HEK293T (cell line): ENCODE measurements around the gene C2orf68.
A peak's percentile ranks its signal among the peaks of the same experiment; 100 is the strongest.
"Not testable (repeated sequence)": the region's sequence is repeated elsewhere in the genome, so short reads cannot be mapped to it uniquely, and the experiment has no call there.

ENCODE experiments used
- CTCF ChIA-PET: fragments of 350-600 bp; formaldehyde crosslinking; extraction: SDS; loops from one replicate; lab custom pipeline; 2021; ENCODE audit warnings: antibody characterized with exemption, inconsistent platforms; lab: Yijun Ruan, JAX
- POLR2A ChIA-PET: fragments of 350-600 bp; formaldehyde crosslinking; extraction: SDS; loops from one replicate; lab custom pipeline; 2020; ENCODE audit warnings: antibody characterized with exemption, inconsistent platforms; lab: Yijun Ruan, JAX
- DNase-seq: peaks from one replicate; pipeline ENCODE4 v3.0.0; 2012; ENCODE audit warnings: mixed read lengths; ENCODE audit errors: extremely low spot score
- ARNT ChIP-seq: fragments of 450-650 bp; IDR thresholded peaks from 2 replicates; pipeline ENCODE4 v1.6.1; 2017; ENCODE audit warnings: mild to moderate bottlenecking
- BHLHE40 ChIP-seq: fragments of 450-650 bp; IDR thresholded peaks from 2 replicates; pipeline ENCODE4 v1.6.1; 2016; ENCODE audit warnings: mild to moderate bottlenecking, moderate library complexity, borderline replicate concordance
- CTBP1 ChIP-seq: fragments of 450-650 bp; IDR thresholded peaks from 2 replicates; pipeline ENCODE4 v1.6.1; 2016; ENCODE audit warnings: borderline replicate concordance
- ELF4 ChIP-seq: fragments of 450-650 bp; IDR thresholded peaks from 2 replicates; pipeline ENCODE4 v1.6.1; 2017; ENCODE audit warnings: antibody characterized with exemption
- FOXA1 ChIP-seq: fragments of 450-650 bp; IDR thresholded peaks from 2 replicates; pipeline ENCODE4 v1.6.1; 2016; ENCODE audit warnings: mild to moderate bottlenecking
- FOXK2 ChIP-seq: fragments of 450-650 bp; IDR thresholded peaks from 2 replicates; pipeline ENCODE4 v1.6.1; 2016; ENCODE audit warnings: mild to moderate bottlenecking
- FOXM1 ChIP-seq: fragments of 450-650 bp; IDR thresholded peaks from 2 replicates; pipeline ENCODE4 v1.6.1; 2017; ENCODE audit warnings: mild to moderate bottlenecking, borderline replicate concordance
- HDGF ChIP-seq: fragments of 450-650 bp; IDR thresholded peaks from 2 replicates; pipeline ENCODE4 v1.6.1; 2017; ENCODE audit warnings: antibody characterized with exemption, borderline replicate concordance
- L3MBTL2 ChIP-seq: fragments of 450-650 bp; conservative IDR thresholded peaks from 2 replicates; pipeline ENCODE4 v1.6.1; 2016; ENCODE audit warnings: mild to moderate bottlenecking
- LEF1 ChIP-seq: fragments of 450-650 bp; IDR thresholded peaks from 2 replicates; pipeline ENCODE4 v1.6.1; 2017; ENCODE audit warnings: mild to moderate bottlenecking, borderline replicate concordance
- NFRKB ChIP-seq: fragments of 450-650 bp; IDR thresholded peaks from 2 replicates; pipeline ENCODE4 v1.6.1; 2016; ENCODE audit warnings: mild to moderate bottlenecking, moderate library complexity
- SP1 ChIP-seq: fragments of 450-650 bp; IDR thresholded peaks from 2 replicates; pipeline ENCODE4 v1.6.1; 2017
- SUZ12 ChIP-seq: fragments of 450-650 bp; IDR thresholded peaks from 2 replicates; pipeline ENCODE4 v1.6.1; 2016; ENCODE audit warnings: mild to moderate bottlenecking
- TARDBP ChIP-seq: fragments of 450-650 bp; IDR thresholded peaks from 2 replicates; pipeline ENCODE4 v1.6.1; 2016
- ZNF384 ChIP-seq: fragments of 450-650 bp; IDR thresholded peaks from 2 replicates; pipeline ENCODE4 v1.6.1; 2016
- TF ChIP-seq, protein P1 (sequence below): fragments of 450-650 bp; IDR thresholded peaks from 2 replicates; pipeline ENCODE4 v1.6.1; 2016

The C2orf68 gene

DNA sequence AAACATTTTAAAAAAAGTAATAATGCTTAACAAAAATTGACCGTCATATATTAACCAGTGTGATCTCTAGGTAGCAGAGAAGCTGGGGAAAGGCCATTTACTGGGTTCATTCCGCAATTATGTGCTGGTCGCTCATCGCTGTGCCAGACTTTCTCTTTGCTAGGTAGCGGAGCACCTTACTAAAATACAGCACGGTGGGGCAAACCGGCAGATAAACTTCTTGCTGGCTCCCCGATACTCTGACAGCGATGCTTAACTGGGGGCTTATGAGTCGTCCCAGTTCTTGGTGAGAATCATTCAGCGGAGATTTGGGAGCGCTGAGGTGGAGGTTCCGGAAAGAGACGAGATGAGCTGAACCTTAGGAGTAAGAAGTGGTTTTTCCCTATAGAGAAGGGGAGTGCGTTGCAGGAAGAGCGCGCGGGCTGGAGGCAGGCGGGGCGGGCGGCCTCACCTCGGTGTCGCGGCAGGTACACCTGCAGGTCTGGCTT is 605 bp downstream of the C2orf68 start:
- ChIA-PET CTCF (interaction anchor here (0.6 to 1.0 kb wide), 2 partner anchors 15 to 980 kb away, joined by 3 to 4 read pairs; partner anchors contain the start of gene RNF181), POLR2A (interaction anchor here (0.6 to 1.5 kb wide), 23 partner anchors 10 to 334 kb away, joined by 3 to 30 read pairs (median 4); partner anchors contain the start of genes GGCX, MAT2A, RNF181 and SH2D6)
- DNase-seq: peak; percentile 28
- TF ChIP-seq LEF1 (no peak), FOXA1 (no peak), FOXK2 (no peak), FOXM1 (no peak), ELF4 (no peak), HDGF (no peak)

DNA sequence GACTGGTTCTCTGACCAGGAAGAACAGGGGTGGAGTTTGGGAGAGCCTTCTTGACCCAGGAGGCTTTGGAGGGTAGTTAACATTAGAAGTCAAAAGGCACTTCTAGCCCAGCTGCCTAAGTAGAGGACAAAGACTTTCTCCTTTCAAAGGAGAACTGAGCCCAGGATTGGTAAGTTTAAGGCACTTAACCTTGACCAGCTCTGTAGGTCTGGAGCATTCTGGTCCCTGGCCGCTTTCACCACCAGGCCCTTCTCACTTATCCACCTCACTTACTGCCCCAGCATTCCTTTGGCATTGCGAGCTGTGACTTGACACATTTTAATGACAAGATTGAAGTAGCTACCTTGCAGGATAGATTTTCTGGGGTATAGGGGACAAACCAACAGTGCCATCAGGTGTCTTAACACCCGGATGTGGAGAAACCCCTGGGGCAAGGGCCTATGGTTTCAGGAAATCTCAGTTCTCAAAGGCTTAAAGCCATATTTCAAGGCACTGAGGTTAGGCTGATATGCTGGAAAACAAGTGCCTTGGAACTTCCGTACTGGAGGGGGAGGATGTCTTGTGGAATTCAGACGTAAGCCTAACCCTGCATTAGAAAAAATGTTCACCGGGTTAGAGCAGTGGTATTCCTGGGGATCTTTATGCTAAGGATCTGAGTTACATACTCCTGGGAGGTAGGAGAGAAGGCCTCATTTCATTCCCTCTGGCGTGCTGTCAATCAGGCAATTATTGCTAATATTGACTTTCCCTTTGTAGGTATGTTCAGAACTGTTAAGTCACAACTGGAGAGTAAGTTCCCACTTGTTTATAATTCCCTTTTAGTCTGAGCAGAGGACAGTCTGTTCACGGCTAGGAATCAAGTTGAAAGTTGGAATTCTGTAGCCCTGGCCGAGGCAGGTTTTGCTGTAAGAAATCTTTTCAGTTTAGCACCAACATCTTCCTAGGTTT is 4.3 kb downstream of the C2orf68 start:
- ChIA-PET CTCF (no interaction called here), POLR2A (interaction anchor here (0.8 to 3.5 kb wide), 2 partner anchors 8 to 12 kb away, joined by 3 to 20 read pairs; partner anchors contain the start of genes RNF181 and USP39)
- TF ChIP-seq L3MBTL2 (no peak), ZNF384 (no peak), BHLHE40 (no peak), TARDBP (no peak), SUZ12 (no peak), SP1 (no peak), ELF4 (no peak), LEF1 (no peak), NFRKB (no peak)
- no peak for DNase-seq

DNA sequence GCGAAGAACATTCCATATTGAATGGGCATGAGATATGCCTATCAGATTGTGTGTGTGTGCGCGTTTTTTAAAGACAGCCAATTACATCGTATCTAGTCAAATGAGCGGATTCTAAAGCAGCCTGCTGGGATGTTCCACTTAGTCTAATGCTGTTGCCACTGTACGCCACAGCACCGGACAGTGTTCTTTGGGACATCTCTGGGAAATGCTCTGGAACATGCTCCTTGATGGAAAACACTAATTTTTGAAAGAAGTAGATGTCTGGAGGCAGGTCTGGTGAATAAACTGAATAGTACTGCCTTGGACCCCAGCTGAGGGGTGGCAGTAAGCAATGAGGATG is 5.8 kb downstream of the C2orf68 start:
- no peak for TF ChIP-seq SUZ12
- no peak for TF ChIP-seq NFRKB
- TF ChIP-seq SP1: no peak
- no peak for TF ChIP-seq CTBP1
- no peak for TF ChIP-seq ARNT
- no peak for TF ChIP-seq HDGF
- TF ChIP-seq FOXK2: no peak
- CTCF ChIA-PET: interaction anchor here (0.7 kb wide), 1 partner anchor 115 kb away, joined by 3 read pairs; no protein-coding TSS in a partner anchor
- POLR2A ChIA-PET: interaction anchor here (0.9 to 3.5 kb wide), 2 partner anchors 11 to 28 kb away, joined by 3 to 20 read pairs; partner anchors contain the start of genes RNF181 and VAMP8
- DNase-seq: no peak

DNA sequence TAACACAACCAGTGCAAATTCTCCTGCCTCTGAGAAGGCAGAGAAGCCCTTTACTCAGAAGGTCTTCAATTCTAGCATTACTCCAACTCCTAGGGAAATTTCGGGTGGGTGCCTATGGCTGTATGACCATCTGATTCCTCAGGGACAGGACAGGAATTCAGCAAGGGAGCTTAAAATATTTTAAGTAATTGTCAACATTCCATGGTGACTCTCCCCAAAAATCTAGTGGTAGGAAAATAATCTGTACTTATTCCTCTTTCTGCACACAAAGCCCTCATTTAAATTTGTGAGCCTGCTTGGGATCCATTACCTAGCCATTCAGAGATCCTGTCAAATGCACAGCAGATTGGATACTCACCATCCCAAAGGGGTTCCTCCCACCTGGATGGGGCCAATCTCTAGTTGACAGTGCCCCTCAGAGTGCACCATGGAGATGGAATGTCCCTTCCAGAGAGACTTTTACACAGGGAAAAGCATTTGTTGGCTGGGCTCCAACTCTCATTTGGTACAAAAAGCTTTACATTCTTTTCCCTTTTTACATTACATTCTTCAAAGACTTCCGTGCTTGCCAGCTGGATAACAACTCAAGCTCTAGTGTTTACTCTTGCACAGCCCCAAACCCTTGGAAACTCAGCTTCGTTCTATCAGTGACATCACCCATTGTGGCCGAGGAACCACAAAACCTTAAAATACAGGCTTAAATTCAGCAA is 6.3 kb downstream of the C2orf68 start:
- POLR2A ChIA-PET: interaction anchor here (0.9 to 3.5 kb wide), 2 partner anchors 10 to 28 kb away, joined by 3 to 20 read pairs; partner anchors contain the start of genes RNF181 and VAMP8
- CTCF ChIA-PET: interaction anchor here (0.7 kb wide), 1 partner anchor 116 kb away, joined by 3 read pairs; no protein-coding TSS in a partner anchor
- no peak for TF ChIP-seq SUZ12
- no peak for TF ChIP-seq NFRKB
- no peak for TF ChIP-seq BHLHE40
- TF ChIP-seq LEF1: no peak
- no peak for TF ChIP-seq ARNT
- TF ChIP-seq, protein P1, sequence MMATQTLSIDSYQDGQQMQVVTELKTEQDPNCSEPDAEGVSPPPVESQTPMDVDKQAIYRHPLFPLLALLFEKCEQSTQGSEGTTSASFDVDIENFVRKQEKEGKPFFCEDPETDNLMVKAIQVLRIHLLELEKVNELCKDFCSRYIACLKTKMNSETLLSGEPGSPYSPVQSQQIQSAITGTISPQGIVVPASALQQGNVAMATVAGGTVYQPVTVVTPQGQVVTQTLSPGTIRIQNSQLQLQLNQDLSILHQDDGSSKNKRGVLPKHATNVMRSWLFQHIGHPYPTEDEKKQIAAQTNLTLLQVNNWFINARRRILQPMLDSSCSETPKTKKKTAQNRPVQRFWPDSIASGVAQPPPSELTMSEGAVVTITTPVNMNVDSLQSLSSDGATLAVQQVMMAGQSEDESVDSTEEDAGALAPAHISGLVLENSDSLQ: no peak
- no peak for TF ChIP-seq CTBP1
- no peak for TF ChIP-seq L3MBTL2
- no peak for TF ChIP-seq ELF4
- no peak for TF ChIP-seq TARDBP
- no peak for DNase-seq

DNA sequence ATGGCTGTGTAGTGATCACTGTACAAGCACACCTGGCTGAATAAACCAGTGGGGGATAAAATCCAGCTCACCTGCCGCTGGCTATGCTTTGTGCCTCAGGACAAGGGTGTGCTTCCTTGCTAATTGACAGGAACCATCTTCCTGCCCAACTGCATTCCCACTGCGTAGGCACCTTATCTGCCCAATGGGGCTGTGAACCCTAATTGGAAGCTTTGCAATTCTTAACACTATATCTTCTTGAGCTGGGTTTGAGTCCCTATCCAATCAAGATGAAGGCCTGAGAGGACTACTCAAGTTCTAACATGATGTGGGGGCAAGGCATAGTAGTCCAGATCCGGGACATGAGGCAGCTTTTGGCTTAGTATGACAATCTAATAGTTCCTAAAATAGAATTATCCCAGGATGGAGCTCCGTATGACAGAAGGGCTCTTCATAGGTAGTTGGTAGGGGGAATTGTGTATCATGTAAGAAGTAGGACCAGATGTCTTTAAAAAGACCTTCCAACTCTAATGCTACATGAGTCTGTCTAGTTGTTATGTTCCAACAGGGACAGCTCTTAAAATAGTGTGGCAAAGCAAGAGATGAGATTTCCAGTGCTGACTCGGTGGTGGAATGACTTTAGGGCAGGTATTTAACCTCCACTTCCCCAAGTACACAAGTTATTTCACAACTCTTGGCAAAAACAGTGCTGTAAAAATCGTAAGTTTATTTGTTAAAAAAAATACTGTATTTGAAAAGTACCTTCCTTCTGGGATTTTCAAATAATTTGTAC is 7.1 kb downstream of the C2orf68 start:
- no peak for DNase-seq
- CTCF ChIA-PET: interaction anchor here (0.6 kb wide), 1 partner anchor 153 kb away, joined by 3 read pairs; no protein-coding TSS in a partner anchor
- TF ChIP-seq CTBP1: no peak
- no peak for TF ChIP-seq ARNT
- TF ChIP-seq FOXK2: no peak
- no peak for TF ChIP-seq ELF4
- TF ChIP-seq LEF1: no peak
- no peak for TF ChIP-seq HDGF
- no peak for TF ChIP-seq SP1
- TF ChIP-seq, protein P1: no peak
- TF ChIP-seq TARDBP: no peak
- TF ChIP-seq BHLHE40: no peak
- no peak for TF ChIP-seq L3MBTL2
- no peak for TF ChIP-seq ZNF384
- no peak for TF ChIP-seq NFRKB
- TF ChIP-seq FOXA1: no peak
- POLR2A ChIA-PET: interaction anchor here (1.1 to 3.5 kb wide), 2 partner anchors 9 to 44 kb away, joined by 4 to 20 read pairs; partner anchors contain the start of genes GGCX and RNF181

DNA sequence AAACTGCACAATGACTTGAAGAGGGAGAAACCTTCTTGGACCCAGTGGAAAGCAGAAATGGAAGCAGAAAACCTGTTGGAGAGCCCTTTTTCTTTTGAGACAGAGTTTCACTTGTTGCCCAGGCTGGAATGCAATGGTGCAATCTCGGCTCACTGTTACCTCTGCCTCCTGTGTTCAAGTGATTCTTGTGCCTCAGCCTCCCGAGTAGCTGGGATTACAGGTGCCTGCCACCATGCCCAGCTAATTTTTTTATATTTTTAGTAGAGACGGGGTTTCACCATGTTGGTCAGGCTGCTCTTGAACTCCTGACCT is 7.8 kb downstream of the C2orf68 start:
- POLR2A ChIA-PET: interaction anchor here (1.1 to 3.5 kb wide), 2 partner anchors 9 to 43 kb away, joined by 4 to 20 read pairs; partner anchors contain the start of genes GGCX and RNF181

More for the DNA sequence above, 7.8 kb downstream of the C2orf68 start:
- DNase-seq, CTCF ChIA-PET: not testable (repeated sequence)
